GM18499 (cell line): ENCODE measurements around the gene DAB1.
A peak's percentile ranks its signal among the peaks of the same experiment; 100 is the strongest.

Experiments
- ATAC-seq: cut with Tn5 transposase; IDR thresholded peaks from one replicate; pipeline ENCODE4 v1.9.1; 2021; ENCODE audit warnings: moderate number of reproducible peaks; ENCODE audit not compliant: insufficient read depth, unreplicated experiment

The DAB1 gene

DNA sequence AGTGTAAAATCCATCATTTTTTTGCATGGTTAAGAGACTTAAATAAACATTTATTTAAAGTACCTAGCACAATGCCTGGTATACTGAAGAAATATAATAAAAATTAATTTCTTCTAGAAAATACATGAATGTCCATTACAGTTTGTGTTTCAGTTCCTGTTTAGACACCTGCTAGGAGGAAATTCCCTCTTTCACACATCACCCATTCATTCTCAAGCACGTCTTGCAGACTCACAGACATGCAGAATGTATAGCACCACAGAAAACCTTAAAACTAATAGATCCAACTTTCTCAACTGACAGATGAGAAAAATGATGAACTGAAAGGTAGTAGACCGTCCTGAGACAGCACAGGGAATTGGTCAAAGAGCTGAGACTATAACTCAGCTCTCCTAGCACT, 285.9 kb downstream of the DAB1 start:
- ATAC-seq, result peak; percentile 77

DNA sequence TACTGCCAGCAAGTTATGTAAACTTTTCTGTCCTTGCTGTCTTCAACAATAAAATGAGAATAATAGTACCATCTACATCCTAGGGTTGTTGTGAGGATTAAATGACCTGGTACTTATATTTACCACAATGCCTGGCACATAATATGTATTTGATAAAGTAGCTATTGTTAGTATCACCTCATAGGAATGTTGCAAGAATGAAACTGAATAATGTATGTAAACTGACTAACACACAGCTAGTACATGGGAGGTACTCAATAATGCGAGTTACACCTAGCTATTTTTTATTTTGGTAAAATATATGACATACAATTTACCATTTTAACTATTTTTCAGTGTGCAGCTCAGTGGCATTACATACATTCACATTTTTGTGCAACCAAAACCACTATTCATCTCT, 289.1 kb downstream of the DAB1 start:
- ATAC-seq, result no peak

- no peak for ATAC-seq
These were observed 290.2 kb downstream of the DAB1 start for GRCh38 chr1:57133686-57134085.

DNA sequence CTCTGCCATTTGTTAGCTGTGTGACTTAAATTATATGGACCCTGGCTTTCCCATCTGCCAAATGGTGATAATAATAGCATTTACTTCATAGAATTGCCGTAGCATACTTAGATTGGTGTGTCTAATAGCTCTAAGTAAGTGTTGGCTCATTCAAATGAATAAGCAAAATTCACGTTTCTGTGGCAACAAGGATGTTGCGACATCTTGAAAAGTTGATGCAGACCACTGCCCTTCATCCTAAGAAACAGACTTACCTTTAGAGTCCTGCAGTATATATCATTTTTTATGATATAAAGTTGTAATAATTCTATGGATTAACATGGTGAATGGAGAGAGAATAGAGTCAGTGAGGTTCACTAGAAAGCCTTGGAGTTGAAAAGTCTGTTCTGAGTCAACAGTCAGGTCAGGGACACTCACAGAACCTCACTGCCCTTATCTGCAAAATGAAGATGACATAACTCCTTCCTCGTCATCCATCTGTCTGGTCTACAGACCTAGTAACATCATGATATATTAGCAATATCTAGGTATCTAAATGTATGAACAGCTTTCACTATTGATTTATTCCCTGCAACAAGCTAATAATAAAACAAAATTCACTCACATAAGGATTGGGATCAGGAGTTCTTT, 290.8 kb downstream of the DAB1 start:
- ATAC-seq, result no peak

- ATAC-seq, result no peak
These were observed 292.0 kb downstream of the DAB1 start for GRCh38 chr1:57131701-57132394.

GRCh38 chr1:57131257-57131656, 292.6 kb downstream of the DAB1 start:
- no peak for ATAC-seq

- ATAC-seq, result no peak
These were observed 294.0 kb downstream of the DAB1 start for GRCh38 chr1:57129865-57130264.

DNA sequence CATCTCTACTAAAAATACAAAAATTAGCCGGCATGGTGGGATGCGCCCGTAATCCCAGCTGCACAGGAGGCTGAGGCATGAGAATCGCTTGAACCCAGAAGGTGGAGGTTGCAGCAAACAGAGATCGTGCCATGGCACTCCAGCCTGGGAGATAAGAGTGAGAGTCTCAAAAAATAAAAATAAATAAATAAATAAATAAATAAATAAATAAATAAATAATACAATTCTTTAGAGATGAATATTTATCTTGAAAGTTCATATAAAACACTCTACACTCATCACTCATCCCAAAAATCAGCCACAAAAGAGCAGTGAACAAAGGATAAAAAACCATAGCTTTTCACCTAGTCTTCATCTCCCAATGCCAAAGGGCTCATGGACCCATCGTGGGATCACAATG, 295.9 kb downstream of the DAB1 start:
- ATAC-seq, result no peak

GRCh38 chr1:57124768-57125446, 299.0 kb downstream of the DAB1 start:
- peak; percentile 49 for ATAC-seq

GRCh38 chr1:57124170-57124569, 299.7 kb downstream of the DAB1 start:
- no peak for ATAC-seq

DNA sequence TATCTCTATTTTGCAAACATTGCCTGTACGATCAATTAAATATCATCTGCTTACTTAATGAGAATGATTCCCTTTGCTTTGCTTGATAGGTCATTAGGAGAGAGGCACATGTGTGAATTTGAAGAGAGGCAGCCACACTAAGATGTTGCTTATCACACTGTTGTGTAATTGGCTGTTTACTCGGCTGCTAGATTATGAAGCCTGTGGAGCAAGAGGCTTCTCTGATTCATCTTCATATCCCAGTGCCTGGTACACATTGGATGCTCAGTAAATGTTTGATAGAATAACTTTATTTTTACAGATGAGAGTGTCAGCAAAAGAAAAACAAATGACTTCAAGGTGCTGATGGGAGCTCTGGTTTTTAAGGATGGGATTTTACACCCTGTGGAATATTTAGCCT, 301.8 kb downstream of the DAB1 start:
- no peak for ATAC-seq

DNA sequence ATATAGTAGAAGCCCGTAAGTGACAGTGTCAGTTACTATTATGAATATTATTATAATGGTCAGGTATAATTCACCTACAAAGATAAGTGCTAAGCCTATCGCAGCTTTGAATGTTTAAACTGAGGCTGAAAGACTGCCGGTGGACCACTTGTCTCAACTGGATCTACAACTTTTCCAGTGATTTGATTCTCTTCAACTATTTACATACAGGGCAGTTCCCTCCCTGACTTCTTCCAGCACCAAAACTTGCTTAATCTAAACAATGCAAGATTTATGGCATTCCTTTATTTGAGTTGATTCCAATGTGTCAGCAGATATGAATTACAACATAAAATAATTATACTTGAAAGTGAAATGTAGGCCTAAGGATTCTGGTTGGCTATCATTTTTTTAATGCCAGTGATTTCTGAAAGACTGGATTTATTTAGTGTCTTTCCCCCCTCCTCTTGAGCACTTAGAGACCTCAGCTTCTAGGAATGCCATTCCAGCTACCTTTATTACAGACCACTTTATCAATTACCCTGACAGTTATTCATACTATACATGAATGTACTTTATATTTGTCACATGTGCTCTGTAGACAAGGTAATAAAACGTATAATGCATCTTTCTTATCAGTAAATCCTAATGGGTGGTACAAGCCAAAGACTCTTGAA, 304.8 kb downstream of the DAB1 start:
- no peak for ATAC-seq

GRCh38 chr1:57117753-57118152, 306.1 kb downstream of the DAB1 start:
- no peak for ATAC-seq

GRCh38 chr1:57116871-57117270, 307.0 kb downstream of the DAB1 start:
- no peak for ATAC-seq

DNA sequence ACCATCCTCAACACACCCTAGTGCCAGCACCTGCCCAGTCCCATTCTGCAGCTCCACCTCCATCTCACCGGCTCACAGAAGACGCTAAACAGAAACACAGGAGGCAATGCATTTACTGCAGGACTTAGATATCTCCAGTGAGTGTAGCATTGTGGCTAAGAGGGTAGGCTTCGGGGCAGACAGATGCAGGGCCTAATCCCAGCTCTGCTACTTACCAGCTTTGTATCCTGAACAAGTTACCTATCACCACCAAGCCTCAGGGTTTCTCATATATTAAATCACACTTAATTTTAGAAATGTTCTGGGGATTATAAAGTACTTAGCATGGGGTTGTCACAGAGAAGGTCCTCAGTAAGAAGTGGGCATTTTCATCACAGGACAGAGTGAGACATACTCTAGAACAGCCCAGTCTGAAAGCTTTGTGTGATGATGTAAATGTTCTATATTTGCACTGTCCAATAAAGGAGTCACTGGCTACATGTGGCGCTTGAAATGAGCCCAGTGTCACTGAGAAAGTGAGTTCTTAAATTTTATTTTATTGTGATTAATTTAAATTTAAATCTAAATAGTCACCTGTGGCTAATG, 308.7 kb downstream of the DAB1 start:
- no peak for ATAC-seq

- no peak for ATAC-seq
These were observed 311.7 kb downstream of the DAB1 start for GRCh38 chr1:57112148-57112547.

DNA sequence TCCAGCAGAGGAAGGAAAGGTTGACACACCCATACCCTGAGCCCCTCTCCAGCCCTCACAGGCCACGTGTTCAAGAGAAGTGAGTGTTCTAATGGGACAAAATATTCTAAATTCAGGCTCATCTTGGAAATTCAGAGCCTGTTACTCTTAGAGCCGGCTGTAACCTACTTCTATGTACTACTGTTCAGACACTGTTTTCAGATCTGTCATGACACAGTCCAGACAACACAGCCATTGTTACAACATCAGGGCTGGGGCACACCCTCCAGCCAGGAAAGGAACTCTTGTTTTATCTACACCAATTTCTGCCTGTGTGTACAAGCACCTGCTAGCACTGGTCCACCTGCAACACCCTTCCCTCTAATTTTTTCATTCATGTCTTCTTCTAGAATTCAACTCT, 312.7 kb downstream of the DAB1 start:
- ATAC-seq, result no peak

- no peak for ATAC-seq
These were observed 314.0 kb downstream of the DAB1 start for GRCh38 chr1:57109883-57110282.

- ATAC-seq, result no peak
These were observed 314.6 kb downstream of the DAB1 start for GRCh38 chr1:57109247-57109646.

- ATAC-seq, result no peak
These were observed 317.6 kb downstream of the DAB1 start for GRCh38 chr1:57106296-57106695.
